Embryonic facial prominence (tissue), 1 donor: Measurements from ENCODE around the gene CDKL5.
"Not testable (repeated sequence)": the region's sequence is repeated elsewhere in the genome, so short reads cannot be mapped to it uniquely, and the experiment has no call there.

ENCODE experiments used
- DNase-seq: peaks from one replicate; pipeline ENCODE4 v3.0.0-alpha.2; 2016; ENCODE audit errors: extremely low spot score

CDKL5 gene

GRCh38 chrX:18574591-18574990 is 149.2 kb downstream of the CDKL5 start:
- DNase-seq, result no peak

DNA sequence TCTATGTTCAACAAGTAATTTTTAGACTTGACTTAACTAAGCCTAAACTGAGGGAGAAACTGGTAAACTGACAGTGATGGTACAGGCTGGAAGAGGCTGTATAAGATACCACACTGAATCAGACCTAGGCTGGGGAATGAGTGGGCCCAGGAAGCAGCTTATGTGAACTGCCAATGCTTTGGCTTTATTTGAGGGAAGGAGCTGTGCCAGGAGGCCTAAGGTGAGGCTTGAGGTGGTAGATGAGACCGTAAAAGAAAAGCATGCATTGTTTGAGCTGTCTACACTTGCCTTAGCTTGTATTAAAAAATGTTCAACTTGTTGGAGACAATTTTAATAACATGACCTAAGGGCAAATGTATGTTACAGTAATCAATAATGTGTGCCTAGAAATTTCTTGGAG is 150.3 kb downstream of the CDKL5 start:
- no peak for DNase-seq

DNA sequence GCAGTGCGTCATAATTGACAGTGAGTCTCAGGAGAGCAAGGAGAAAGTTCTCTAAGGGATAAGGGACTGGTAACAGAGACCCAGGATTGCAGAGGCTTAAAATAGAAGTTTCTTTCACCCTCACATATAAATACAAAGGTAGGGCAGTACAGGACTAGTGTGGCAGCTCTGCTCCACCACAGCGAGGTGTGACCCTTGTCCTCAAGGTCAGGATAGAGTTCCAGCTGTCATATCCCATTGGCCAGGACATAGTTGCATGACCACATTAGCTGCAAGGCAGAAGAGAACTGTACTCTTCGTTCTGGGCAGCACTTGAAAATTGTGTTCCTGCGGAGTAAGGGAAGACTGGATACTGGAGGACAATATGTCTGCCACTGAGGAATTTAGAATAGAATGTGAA is 152.0 kb downstream of the CDKL5 start:
- no peak for DNase-seq

DNA sequence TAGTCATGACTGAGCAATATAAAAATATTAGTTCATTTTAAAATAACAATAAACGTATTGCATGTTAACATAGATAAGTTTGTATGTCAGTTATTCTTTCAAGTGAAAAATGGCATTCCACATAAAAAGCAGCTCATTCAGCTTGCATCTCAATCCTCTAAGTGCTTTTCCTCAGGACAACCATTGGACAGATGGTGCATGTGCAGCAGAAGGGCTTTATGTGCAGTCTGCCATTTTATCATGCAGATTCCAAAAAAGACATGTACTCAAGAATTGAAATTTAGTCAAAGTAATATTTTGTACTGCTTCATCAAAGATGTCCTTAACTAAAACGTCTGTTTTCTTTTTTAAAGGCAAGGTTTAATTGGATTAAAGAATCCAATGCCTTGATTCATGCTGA is 153.1 kb downstream of the CDKL5 start:
- no peak for DNase-seq

DNA sequence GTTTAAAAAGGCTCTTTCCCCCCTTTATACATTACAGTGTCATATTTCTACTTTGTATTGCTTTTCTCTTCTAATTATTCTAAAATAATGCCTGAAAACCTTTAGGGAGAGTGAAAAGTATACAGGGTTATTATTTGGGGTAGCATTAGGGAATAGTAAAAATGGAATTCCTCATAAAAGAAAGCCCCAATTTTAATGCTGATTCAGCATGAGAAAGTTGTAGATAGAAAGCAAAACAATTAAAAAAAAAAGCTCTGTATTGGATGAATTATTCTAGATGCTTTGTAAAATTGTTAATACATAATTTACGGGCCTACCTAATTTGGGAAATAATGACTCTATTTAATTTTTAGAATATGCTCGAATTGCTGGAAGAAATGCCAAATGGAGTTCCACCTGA is 154.1 kb downstream of the CDKL5 start:
- no peak for DNase-seq

DNA sequence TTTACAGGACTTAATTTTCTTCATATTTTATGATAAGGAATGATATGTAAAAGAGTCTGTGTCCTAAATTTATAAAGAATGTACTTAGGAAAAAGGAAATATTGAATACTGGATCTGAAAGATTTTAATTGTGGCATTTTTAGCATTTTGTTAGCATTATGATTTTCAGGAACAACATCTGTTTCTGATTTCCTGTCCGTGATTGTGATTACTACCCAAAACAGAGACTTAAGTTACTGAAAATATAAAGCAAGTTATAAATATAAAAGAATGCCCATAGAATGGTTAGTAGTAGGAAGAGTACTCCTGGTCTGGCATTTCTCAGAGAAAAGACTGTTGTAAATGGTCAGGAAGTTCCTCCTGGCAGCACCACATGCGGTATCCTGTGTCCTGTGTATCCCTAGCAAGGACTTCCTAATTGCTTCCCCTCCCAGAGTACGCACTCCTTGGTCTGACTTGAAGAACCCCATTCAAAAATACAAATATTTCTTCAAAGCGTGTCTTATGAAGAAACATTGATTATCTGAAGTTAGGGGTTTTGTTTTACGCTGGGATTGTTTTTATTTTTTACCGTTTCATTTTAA is 157.6 kb downstream of the CDKL5 start:
- no peak for DNase-seq

GRCh38 chrX:18589292-18589691 is 163.9 kb downstream of the CDKL5 start:
- DNase-seq, result not testable (repeated sequence)

- DNase-seq, result no peak
These were observed 166.4 kb downstream of the CDKL5 start for GRCh38 chrX:18591834-18592233.

GRCh38 chrX:18594079-18594478 is 168.7 kb downstream of the CDKL5 start:
- no peak for DNase-seq

DNA sequence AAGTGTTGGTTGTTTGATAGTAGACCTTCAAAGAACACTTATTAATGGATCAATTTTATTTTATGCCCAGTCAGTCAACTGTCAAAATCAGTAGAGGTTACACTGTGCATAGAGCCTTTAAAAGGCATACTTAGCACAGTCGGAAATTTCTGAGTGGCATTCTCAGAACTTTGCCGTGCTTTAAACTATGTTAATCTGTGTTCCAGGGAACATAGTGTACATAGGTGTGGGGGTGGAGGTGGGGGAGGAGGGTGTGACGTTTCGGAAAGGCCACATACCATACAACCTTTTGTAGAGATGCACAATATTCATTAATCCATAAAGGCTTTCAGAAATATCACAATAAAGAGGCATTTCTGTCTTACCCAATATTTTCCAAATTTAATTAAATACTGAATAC is 170.7 kb downstream of the CDKL5 start:
- no peak for DNase-seq

- DNase-seq, result no peak
These were observed 173.0 kb downstream of the CDKL5 start for GRCh38 chrX:18598413-18598812.

GRCh38 chrX:18607966-18608365 is 182.6 kb downstream of the CDKL5 start:
- DNase-seq, result no peak

GRCh38 chrX:18613930-18614639 is 188.7 kb downstream of the CDKL5 start:
- no peak for DNase-seq

DNA sequence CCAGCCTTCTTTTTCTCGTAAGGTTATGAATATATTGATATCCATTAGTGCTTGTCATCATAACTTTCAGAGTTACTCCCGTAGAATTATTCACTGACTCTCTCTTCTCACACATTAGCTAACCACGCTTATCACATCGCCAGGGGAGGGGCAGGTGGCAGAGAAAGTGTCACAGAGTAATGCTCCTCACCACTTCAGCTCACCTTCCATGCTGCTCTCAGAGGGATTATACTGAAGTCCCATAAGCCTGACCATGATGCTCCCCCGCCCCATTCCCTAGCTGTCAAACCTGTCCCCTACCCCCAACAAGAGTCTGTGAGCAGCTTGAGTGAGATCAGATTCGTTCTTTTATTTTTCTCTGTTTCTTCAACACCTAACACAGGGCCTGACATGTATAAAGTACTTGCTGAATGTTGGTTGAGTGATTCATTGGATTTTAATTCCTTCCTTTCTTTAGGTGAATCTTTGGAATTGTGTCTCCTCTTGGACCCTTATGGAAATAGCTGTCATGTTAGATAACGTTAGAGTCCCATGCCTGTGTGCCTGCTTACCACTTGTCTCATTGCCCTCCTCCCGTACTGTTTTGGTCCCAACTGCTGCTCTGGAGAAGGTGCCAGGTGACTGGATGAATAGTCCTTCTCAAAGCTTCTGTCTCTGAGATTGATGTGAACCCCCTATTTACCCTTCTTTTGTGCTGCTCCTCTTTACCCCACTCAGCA is 191.4 kb downstream of the CDKL5 start:
- DNase-seq, result no peak

DNA sequence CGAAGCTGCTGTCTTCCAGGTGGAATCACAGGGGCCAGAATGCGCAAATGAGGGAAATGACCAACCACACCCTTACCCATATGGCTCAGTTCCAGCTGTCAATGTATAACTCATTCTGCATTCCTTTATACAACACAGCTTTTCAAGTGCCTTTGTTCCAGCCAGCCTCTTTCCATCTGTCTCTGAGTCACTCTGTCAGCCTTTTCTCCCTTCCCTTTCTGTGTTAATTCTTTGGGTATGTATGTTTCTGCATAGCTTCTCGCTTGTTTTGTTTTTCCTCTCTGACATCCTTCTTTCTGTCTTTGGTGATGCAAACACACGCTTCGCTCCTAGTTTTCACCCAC is 192.0 kb downstream of the CDKL5 start:
- no peak for DNase-seq

GRCh38 chrX:18619288-18619687 is 193.9 kb downstream of the CDKL5 start:
- no peak for DNase-seq

- no peak for DNase-seq
These were observed 194.9 kb downstream of the CDKL5 start for GRCh38 chrX:18620349-18620748.

DNA sequence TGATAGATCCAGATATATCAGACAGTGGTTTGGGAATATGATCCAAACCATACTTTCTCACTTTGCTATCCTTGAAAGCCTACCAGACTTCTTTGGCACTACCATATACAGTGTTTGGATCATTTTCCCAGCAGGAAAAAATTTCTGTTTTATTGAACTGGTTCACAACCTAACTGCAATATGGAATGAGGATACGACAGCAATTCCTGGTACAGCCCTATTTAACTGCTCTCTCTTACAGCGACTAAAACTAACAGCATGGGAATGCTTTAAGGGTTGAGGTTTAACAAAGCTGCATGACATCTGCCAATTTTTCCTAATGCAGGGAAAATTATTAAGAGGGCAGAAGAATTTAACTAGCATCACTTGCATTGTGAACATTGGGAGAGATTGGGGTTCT is 199.2 kb downstream of the CDKL5 start:
- DNase-seq, result no peak

- no peak for DNase-seq
These were observed 205.5 kb downstream of the CDKL5 start for GRCh38 chrX:18630934-18631333.

GRCh38 chrX:18638398-18638797 is 213.0 kb downstream of the CDKL5 start:
- DNase-seq, result no peak

DNA sequence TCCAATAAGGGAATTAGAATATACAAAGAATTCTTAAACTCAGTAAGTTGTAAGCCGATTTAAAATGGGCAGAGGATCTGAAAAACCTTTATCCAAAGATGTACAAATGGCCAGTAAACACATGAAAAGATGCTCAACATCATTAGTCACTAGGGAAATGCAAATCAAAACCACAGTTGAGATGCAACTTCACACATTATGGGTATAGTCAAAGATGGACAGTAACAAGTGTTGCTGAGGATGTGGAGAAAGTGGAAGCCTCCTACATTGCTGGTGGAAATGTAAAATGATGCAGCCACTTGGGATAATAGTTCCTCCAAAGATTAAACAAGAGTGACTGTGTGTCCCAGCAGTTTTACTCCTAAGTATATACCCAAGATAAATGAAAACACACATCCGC is 213.9 kb downstream of the CDKL5 start:
- no peak for DNase-seq

GRCh38 chrX:18640686-18641085 is 215.3 kb downstream of the CDKL5 start:
- no peak for DNase-seq

GRCh38 chrX:18643243-18643642 is 217.8 kb downstream of the CDKL5 start:
- no peak for DNase-seq
